ENCODE results near the gene ERBB4. TPM values are rescaled to one million over a fixed set of nuclear protein-coding genes. Genes with fewer than 3 reads are reported as not detected.

Gene ERBB4
- total and polyA plus RNA-seq, 7 donors: 0.07 to 7.5 (median 2.0) TPM

DNA sequence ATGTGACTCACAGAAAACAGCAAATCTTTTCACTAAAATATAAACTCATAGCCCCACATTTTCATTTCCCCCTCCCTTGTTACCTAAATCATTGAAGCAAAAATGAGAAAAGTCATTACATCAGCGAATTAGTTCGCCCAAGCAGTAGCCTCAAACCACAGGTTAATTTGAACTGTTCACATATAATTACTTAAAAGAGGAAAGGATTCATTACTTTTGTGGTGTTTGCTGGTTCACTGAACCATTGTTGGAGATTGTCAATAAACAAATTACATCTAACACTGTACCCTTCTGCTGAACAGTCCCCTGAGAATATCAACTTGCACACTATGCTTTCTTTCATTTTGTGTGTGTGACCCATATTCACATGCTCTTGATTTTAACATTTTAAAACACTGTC, 238.7 kb downstream of the ERBB4 start:
- DNase-seq (no peak), ATAC-seq (no peak)
- no peaks in the 10 kb centered on the region for H3K36me3 ChIP-seq (ENCODE audit: insufficient read depth in 1 of 2, low read depth in 1 of 2)
- H3K4me1 ChIP-seq: no peaks in the 10 kb centered on the region
- H3K9me3 ChIP-seq: no peaks in the 10 kb centered on the region
- intact Hi-C loops (cut with DNase I): no loop called here
- no peak overlapping the region for H3K27ac ChIP-seq
- no peak overlapping the region for H3K4me3 ChIP-seq
- H3K27me3 ChIP-seq (ENCODE audit: insufficient read depth in 3 of 3, low read length in 2 of 3): no peaks in the 10 kb centered on the region
- TF ChIP-seq, protein P1, sequence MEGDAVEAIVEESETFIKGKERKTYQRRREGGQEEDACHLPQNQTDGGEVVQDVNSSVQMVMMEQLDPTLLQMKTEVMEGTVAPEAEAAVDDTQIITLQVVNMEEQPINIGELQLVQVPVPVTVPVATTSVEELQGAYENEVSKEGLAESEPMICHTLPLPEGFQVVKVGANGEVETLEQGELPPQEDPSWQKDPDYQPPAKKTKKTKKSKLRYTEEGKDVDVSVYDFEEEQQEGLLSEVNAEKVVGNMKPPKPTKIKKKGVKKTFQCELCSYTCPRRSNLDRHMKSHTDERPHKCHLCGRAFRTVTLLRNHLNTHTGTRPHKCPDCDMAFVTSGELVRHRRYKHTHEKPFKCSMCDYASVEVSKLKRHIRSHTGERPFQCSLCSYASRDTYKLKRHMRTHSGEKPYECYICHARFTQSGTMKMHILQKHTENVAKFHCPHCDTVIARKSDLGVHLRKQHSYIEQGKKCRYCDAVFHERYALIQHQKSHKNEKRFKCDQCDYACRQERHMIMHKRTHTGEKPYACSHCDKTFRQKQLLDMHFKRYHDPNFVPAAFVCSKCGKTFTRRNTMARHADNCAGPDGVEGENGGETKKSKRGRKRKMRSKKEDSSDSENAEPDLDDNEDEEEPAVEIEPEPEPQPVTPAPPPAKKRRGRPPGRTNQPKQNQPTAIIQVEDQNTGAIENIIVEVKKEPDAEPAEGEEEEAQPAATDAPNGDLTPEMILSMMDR (IDR thresholded peaks at IDR 0.05): no peak
- 87 to 90% (median 87%) methylated on average over 2 of the region's 2 CpGs for WGBS, 3 donors

DNA sequence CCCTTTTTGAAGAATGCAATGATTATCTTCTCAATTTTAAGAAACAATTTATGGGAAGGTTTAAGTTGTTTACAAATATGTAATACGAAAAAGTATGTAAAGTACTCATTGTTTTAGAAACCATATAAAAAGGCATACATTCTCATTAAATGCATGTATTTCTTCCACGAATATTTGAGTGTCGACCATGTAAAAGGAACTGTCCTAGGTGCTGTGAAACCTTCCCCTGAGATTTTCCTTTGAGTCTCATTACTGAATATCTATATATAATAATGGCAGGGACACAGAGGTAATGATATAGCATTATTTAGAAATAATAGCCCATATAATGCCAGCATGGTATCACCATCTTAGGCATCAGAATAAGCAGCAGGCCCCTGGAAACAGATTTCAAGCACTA, 239.3 kb downstream of the ERBB4 start:
- Histone ChIP-seq H3K9me3 (no peaks in the 10 kb centered on the region), H3K4me3 (no peak overlapping the region), H3K27ac (no peak overlapping the region), H3K4me1 (no peaks in the 10 kb centered on the region), H3K27me3 (ENCODE audit: insufficient read depth in 3 of 3, low read length in 2 of 3) (no peaks in the 10 kb centered on the region), H3K36me3 (ENCODE audit: insufficient read depth in 1 of 2, low read depth in 1 of 2) (no peaks in the 10 kb centered on the region)
- 53 to 69% (median 68%) methylated on average over 3 of the region's 3 CpGs for WGBS, 3 donors
- ATAC-seq (no peak), DNase-seq (no peak)
- intact Hi-C loops (cut with DNase I): no loop called here
- TF ChIP-seq, protein P1 (IDR thresholded peaks at IDR 0.05): no peak

DNA sequence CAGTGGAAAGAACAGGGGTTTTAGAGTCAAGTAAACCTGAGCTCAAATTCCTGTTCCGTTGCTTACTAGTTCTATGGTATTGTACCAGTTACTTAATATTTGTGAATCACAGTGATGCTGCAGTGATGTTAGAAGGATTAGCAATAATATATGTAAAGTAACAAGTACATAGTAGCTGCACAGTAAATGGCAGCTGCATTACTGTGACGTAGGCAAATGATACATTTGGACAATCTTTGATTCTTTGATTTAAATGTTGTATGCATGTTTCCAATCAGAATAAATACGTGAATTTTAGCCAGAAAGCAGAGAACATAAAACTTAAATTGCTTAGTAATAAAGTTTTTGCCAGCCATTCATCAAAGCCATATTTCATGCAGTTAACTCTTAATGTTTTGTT, 243.0 kb downstream of the ERBB4 start:
- no peak for DNase-seq
- Histone ChIP-seq H3K4me3 (no peak overlapping the region), H3K36me3 (ENCODE audit: insufficient read depth in 1 of 2, low read depth in 1 of 2) (no peaks in the 10 kb centered on the region), H3K4me1 (no peaks in the 10 kb centered on the region), H3K27me3 (ENCODE audit: insufficient read depth in 3 of 3, low read length in 2 of 3) (no peaks in the 10 kb centered on the region), H3K27ac (no peak overlapping the region), H3K9me3 (no peaks in the 10 kb centered on the region)
- TF ChIP-seq, protein P1 (IDR thresholded peaks at IDR 0.05): no peak
- 72 to 85% (median 80%) methylated on average over 3 of the region's 3 CpGs for WGBS, 3 donors
- no peak for ATAC-seq
- intact Hi-C loops (cut with DNase I): no loop called here

DNA sequence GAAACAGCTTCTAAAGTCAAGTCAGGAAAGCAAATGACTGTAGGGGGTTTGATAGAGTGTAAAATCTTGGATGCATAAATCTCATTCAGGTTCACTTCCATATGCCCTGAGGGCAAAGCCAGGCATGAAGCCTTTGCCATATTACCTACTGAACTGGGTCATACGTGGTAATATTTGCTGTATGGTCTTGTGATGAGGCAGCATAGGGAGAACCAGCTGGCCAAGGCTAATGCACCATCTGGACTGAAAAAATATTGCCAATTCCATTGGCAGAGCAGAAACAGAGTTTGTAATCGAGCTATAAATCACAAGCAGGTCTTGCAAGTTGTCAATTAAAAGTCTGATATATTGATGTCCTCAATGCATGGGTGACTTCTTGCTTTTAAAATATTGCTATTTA, 243.8 kb downstream of the ERBB4 start:
- intact Hi-C loops (cut with DNase I): no loop called here
- no peak for DNase-seq
- Histone ChIP-seq H3K4me1 (no peaks in the 10 kb centered on the region), H3K9me3 (no peaks in the 10 kb centered on the region), H3K4me3 (no peak overlapping the region), H3K27ac (no peak overlapping the region), H3K27me3 (ENCODE audit: insufficient read depth in 3 of 3, low read length in 2 of 3) (no peaks in the 10 kb centered on the region), H3K36me3 (ENCODE audit: insufficient read depth in 1 of 2, low read depth in 1 of 2) (no peaks in the 10 kb centered on the region)
- TF ChIP-seq, protein P1 (IDR thresholded peaks at IDR 0.05): no peak
- 33 to 45% (median 40%) methylated on average over 2 of the region's 2 CpGs for WGBS, 3 donors
- no peak for ATAC-seq

DNA sequence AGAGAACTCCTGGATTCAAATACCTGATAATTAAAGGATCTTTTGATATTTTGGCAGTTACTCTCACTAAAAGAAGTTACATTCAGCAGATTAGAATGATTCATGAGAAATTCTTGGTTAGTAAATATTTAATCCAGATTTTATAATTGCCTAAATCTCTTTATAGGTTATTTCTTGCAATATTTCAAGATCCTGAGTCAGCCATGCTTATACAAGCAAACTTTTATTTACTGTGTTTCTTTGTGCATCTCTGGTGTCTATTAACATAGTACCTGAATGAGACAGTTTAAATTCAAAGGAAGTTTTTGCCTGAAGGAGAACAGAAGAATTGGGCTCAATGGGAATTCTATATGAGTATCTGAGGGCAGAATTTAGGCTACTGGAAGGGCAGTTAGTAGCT, 249.3 kb downstream of the ERBB4 start:
- no peaks in the 10 kb centered on the region for H3K36me3 ChIP-seq (ENCODE audit: insufficient read depth in 1 of 2, low read depth in 1 of 2)
- TF ChIP-seq, protein P1 (IDR thresholded peaks at IDR 0.05): no peak
- no peak for DNase-seq
- H3K4me3 ChIP-seq: no peak overlapping the region
- no peaks in the 10 kb centered on the region for H3K9me3 ChIP-seq
- H3K27me3 ChIP-seq (ENCODE audit: insufficient read depth in 3 of 3, low read length in 2 of 3): no peaks in the 10 kb centered on the region
- no peaks in the 10 kb centered on the region for H3K4me1 ChIP-seq
- ATAC-seq: no peak
- intact Hi-C loops (cut with DNase I): no loop called here
- no peak overlapping the region for H3K27ac ChIP-seq
